Ammon's horn (tissue), 1 donor: ENCODE measurements around the gene PSTPIP1.
"Not testable (repeated sequence)": the region's sequence is repeated elsewhere in the genome, so short reads cannot be mapped to it uniquely, and the experiment has no call there.

Experiments used
- DNase-seq: peaks from one replicate; pipeline ENCODE4 v3.0.0-alpha.2; 2016; ENCODE audit warnings: low spot score

PSTPIP1 gene

DNA sequence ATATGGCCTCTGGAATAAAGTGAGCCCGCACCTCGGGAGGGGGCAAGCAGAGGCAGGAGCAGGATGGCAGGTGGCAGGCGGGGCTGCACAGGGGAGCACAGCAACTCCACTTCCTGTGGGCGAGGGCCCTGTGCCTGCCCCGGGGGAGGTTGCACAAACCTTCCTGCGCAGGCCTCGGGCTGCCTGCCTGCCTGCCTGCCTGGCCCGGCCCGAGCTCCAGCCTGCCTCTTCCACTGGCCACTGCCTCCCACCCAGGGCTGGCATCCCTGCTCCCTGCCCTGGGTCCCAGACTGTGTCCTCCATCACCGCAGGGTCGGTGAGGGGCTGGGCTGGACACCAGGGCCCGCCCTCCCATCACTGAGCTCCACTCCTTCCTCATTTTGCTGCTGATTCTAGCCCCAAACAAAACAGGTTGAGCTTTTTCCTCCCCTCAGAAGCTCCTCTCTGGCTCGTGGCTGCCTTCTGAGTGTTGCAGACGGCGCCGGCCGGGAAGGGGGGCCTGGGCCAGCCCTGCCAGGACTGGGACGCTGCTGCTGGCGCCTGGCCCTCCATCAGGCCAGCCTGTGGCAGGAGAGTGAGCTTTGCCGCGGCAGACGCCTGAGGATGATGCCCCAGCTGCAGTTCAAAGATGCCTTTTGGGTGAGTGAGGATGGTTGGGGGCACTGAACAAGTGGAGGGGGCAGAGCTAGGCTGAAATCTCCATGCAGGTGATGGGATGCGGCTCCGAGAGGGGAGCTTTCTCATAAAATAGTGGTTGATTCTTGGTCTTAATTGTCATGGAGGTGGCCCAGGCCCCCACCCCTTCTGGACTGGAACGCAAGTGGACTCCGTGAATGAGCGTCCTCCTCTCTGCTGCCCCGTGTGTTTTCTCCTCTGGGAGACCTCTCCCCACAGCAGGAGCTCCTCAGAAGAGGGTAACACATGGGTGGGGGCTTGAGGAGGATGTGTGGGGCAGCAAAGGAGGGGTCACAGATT, at the start of gene PSTPIP1:
Gene PSTPIP1, plus strand, starts transcription at position 156 of the 975 bp plus-strand sequence. Its CDS starts 448 bp downstream, at position 604.
- peak; percentile 83 for DNase-seq

DNA sequence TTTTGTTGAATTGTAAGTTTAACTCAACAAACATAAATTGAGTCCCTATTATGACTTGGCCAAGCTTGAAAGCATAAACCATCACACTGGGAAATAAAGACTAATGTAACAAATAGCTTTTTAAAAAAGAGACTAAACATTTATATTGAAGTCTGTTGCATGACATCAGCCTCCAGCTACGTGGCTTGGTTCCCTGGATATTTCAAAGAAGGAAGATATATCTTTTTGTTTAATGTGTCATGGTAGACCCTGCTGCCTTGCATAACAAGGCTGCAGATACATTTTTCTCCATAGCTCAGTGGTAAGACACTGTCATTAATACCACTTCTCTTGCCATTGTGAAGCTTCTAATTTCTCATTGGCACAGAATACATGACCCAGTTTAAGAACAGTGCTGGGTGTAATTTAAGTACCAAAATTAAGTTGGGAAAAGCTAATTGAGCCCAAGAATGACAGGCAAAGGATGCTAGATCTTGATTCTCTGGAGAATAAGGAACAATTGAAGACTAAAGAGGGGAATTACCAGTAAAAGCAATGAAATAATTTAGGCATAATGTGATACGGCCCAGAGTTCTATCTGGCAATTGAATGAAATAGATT, 49.3 kb upstream of the PSTPIP1 start:
- no peak for DNase-seq

DNA sequence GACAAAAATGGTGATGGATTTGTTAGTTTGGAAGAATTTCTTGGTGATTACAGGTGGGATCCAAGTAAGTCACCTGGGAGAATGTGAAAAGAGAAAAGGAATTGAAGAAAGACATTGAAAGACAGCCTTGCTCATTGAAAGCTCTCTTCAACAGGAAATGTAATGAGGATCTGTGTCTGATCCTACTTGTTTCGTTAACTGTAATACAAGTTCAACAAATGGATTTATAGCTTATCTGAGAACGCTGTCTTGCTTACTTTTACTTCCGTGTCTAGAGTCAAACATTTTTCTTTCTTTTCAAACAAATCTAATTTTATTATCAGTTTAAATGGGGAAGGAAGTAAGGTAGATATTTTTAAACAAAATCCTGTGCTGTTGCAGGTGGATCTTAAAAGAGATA, 47.5 kb upstream of the PSTPIP1 start:
- DNase-seq, result no peak

DNA sequence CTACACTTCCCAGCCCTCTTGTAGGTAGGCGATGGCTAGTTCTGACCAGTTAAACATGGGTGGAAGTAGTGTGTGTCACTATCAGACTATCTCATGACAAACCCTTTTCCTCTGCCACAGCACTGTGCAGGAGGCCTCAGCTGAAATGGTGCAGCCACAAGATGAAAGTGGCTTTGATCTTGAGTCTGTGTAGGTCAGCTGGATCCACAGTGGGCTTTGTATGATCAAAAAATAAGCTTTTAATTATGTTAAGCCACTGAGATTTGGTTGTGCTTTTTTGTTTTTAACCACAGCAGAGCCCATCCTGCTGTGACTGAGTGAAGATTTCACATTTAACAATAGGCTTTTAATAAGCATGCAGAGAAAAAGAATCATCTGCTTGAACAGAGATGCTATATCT, 43.7 kb upstream of the PSTPIP1 start:
- peak; percentile 24 for DNase-seq

DNA sequence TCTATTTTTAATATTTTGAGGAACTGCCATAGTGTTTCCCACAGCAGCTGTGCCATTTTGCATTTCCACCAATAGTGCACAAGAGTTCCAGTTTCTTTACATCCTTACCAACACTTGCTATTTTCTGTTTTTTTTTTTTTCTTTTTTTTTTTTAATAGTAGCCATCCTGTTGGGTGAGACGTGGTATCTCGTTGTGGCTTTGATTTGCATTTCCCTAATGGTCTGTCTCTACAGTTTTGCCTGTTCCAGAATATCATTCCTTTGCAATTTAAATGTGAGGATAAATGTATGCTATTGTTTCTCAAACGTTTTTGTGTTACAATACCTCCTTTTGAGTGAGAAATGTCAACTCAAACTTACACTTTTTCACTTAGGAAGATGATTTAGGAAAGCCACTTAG, 41.0 kb upstream of the PSTPIP1 start:
- DNase-seq, result no peak

DNA sequence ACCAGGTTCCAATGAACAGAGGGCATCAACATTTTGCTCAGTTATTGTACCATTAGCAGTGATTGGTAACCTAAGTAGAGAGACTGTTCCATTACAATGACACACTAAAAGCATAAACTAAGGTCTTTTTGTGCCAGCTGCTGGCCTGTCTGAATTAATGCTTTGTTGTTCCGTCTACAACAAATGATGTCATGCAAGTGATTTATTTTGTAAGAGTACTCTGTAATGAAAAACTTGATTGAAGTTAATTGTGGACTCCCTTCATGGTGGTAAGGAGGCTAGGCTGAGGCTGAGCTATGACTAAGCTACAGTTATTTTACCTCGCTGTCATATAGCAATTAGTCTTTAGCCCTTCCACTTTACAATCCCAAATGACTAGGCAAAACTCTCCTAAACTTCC, 40.2 kb upstream of the PSTPIP1 start:
- DNase-seq, result peak; percentile 65

DNA sequence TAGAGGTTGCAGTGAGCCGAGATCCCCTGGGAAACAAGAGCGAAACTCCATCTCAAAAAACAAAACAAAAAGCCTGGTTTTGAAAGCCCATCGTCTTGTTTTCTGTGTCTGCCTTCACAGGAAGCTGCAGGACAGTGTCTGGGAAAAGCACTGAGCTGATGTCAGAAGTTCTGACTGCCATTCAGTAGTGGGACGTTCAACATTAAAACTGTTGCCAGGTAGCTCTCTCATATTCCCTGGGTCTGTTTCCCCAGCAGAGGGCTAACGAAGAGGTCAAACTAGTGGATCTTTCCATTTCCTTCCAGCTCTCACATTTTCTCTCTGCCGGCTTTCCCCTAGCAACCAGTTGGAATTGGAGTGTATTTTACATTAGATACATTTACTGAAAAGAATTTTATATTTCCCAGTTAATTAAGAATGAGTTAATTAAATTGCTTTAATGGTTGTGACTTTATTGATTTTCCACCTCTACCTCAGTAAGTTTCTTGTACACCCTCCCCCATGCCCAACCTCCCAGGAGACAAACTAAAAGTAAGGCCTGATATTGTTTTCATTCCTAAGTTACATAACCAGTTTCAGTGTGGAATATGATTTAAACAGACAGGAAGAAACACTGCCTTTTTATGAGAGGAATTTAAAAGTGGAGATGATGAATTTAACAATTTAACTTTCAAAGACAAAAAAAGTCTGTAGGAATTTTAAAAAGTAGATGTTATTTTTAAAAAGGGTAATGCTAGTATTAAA, 33.5 kb upstream of the PSTPIP1 start:
- no peak for DNase-seq

DNA sequence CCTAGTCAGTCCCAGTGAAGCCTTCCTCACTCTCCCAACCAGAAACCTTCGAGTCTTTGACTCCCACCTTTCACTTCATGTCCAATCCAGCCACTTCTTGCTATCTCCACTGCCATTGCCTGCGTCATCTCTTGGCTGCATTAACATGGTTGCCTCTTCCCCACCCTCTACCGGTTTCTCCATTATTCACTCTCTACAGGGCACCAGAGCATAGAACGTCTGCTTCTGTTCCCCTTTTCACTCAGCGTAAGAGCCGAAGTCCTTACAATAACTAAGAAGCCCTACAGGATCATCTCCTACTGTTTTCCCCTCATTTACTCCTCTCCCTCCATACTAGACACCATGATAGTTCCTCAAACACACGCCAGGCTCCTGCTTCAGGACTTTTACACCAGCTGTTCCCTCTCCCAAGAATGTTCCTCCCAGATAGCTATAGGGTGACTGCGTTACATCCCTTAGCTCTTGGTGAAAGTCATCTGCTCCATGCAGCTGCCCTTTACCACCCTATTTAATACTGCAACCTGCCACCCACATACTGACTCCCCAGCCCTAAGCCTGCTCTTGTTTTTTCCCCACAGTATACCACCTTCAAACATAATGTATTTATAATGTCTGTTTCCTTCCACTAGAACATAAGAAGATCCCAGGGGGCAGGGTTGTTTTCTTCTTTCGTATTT, 32.5 kb upstream of the PSTPIP1 start:
- DNase-seq, result no peak

DNA sequence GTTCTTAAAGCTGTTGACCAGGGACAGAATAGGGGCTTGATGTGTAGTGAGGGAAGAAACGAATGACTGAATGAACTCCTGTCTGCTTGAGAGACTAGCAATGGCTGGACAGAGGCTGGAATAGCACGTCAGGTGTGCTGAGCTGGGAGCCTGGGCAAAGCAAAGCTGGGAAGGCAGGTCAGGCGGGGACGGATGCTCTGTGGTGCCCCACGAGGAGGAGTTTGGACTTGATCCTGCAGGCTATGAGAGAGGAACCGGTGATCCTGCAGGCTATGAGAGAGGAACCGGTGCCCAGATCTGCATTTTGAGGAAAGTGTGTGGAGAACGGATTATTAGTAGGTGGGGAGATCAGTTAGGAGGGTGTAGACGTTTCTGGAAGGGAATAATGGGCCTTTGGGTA, 31.3 kb upstream of the PSTPIP1 start:
- no peak for DNase-seq

DNA sequence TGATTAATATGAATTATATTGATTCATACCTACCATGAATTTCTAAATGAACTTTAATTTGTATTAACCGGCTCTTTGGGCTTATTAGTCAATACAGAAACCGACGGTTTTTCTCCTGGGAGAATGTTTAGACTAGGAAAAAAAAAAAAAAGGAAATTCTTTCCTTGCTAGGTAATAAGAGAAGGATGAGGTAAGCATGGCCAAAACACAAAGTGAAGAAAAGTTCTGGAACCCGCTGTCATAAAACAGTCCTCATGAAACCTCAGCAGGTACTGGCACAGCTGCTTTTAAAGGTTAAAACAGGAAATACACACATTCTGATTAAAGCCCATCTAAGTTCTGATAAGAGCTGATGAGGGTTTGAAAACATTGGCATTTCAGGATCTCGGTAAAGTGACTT, 30.8 kb upstream of the PSTPIP1 start:
- no peak for DNase-seq

DNA sequence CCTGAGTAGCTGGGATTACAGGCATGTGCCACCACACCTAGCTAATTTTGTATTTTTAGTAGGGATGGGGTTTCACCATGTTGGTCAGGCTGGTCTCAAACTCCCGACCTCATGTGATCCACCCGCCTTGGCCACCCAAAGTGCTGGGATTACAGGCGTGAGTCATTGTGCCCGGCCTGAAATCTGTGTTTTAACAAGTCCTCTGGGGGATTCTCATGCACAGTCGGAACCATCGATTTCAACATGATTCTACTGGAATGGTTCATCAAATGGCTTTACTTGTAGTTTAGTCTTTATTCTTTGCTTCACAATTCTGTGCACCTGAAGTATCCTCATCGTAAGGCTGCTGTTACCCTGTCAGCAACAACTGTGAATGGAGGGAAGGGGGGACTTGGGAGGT, 28.9 kb upstream of the PSTPIP1 start:
- not testable (repeated sequence) for DNase-seq

DNA sequence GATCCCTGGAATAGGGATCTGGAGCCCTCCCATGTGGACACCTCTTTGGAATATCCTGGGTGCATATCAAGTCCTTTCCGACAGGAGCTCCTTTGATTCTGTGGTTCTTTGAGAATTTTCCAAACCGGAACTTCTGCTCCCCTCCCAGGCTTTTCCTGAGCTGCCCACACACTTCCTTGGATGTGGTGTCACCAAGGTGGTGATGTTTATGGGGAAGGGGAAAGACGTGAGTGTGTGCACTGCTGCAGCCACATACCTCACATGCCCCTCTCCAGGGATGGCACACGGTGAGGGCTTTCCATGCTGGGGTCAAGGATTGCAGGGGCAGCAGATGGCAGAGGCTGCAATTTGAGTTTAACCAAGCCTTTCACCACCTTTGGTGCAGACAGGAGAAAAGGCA, 27.9 kb upstream of the PSTPIP1 start:
- DNase-seq, result no peak

DNA sequence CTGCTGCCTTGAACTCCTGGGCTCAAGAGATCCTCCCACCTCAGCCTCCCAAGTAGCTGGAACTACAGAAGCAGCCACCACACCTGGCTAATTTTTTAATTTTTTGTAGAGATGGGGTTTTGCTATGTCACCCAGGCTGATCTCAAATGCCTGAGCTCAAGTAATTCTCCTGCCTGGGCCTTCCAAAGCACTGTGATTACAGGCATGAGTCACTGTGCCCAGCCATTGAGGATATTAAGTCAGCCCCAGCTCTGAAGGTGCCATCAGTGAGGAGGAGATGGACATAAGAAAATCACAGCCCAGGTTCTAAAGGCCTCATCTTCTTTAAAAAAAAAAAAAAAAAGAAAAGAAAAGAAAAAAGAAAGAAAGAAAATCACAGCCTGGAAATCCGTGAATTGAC, 26.6 kb upstream of the PSTPIP1 start:
- DNase-seq, result no peak

DNA sequence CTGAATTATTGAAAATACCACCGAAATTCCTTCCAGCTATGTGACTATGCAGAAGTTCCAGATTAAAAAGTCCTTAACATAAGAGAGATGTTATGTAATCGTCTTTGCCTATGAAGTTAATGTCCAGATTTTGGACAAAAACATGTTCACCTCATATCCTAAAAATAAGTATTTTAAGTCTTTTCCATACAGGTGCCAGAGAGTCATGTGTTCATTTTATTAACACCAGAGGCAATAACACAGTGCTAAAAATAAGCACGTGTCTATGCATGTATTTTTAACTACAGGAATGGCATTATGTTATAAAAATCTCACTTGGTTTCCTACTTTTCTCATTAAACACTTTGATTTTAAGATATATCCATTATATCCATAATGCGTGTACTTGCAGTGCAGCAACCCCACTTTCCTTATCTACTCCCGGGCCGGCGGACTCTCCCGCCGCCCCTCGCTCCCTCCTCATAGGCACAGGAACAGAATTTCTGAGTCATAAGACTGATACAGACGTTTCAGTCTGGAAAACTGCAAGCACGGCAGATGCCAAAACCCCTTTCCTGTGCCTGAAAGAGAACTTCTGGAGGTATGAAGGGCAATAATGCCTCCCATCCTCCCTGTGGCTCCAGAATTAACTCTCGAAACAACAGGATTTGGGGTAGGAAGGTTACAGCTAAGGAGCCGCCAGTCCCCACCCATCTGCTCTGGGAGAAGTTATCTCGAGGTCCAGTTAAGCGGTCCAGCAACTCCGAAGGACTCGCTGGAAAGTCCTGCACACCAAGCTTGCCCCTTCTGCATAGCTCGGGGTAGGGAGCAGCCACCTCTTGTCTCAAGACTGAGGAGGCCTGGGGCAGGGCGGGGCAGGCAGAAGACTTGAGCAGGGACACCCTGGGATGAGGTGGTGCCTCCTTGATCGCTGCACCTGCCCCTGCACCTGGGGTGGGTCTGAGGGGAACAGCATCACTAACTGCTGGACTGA, 22.3 kb upstream of the PSTPIP1 start:
- no peak for DNase-seq

DNA sequence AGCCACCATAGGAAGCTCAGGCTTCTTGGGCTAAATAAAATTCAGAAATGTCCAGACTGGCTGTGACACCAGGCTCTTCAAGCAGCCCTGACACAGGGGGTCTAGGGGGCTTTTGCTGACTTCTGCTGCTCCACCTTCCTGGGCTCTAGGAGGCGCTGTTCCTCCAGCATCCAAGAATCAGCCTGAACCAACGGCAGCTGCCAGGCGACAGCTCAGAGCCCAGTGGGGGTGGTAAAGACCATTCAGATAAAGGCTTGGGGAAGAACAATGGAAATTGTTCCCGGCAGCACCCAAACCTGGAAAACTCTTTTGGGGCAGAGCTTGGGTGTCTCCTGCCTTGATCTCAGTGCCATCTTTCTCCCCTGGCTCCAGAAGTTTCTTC, 21.6 kb upstream of the PSTPIP1 start:
- DNase-seq, result peak; percentile 74

DNA sequence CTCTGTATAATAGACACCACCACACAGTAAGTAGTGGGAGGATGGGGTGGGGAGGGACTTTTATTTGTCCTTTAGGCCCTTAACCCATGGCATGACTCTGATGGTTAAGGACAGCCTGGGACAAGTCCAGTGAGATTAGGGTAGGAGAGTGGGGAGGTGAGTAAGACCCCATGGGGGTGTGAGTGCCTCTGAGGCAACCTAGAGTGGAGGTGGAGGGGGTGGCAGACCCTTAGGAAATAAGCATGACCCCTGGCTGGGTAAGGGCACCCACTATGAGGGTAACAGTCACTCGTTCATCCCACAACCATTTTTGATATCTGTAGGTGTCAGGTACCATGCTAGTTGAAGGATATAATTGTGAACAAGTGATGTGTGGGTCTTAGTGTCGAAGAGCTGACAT, 21.0 kb upstream of the PSTPIP1 start:
- no peak for DNase-seq

DNA sequence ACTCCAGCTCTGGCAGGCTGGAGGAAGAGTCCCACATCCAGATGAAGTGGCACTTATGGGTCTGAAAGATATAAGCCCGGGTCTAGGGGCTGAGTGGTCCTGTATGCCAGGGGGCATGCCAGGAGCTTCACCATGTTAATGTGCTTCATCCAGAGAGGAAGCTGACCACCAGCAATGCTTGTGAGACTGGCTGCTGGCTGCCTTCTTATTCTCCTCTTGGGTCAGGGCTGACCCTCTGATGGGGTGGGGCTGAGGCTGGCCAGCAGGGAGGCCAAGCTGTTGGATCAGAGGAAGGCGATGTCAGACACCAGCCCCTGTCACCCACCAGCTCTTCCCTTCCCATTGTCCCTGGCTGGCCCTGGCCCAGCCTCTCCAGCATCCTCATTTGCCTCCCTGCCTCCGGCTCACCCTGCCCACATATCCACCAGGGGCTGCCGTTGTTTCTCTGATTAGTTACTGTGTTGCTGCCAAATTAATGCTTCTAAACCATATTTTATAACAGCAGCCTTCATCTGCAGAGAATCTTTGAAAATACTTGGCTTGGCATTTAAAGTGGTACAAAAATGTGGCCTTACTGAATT, 20.4 kb upstream of the PSTPIP1 start:
- DNase-seq, result no peak

DNA sequence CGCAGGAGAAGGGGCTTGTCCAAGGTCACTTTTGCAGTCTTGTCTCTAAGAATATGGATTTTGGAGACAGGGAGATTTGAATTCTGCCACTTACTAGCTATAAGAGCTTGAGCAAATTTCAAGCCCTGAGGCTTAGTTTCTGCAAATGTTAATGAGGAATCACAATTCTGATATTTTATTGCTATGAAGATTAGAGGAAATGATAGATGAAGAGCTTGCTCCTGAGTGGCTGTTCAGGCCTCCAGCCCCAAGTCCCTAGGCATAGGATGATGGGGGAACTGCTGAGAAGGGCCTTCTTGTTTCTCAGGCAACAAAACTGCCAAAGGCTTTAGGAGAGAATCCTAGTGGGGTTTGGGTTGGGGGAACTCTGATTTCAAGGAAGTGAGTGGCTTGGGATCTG, 18.8 kb upstream of the PSTPIP1 start:
- DNase-seq, result no peak

DNA sequence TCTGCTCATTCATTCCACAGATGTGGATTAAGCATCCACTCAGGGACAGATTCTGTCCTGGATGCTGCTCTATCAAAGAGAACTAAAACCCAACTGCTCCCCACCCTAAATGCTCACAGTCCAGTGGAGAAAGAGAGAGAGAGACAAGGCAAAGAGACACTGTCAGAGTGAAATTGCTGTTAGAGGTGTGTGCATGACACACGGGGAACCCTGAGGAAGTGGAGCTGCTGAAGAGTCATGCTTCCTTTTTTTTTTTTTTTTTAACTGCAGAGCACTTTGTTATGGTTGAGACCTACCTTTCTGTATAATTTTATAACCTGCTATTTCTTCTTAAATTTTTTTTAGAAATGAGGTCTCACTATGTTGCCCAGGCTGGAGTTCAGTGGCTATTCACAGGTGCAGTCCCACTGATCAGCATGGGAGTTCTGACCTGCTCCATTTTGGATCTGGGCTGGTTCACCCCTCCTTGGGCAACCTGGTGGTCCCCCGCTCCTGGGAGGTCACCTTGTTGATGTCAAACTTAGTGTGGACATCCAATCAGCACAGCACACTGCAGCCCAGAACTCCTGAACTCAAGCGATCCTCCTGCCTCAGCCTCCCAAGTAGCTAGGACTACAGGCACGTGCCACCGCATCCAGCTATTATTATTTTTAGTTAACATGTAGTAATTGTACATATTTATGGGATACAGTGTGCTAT, 18.2 kb upstream of the PSTPIP1 start:
- no peak for DNase-seq
